Activated naive CD4-positive, alpha-beta T cell (primary cell): ENCODE results near the gene RPS6KA5.
"Not testable (repeated sequence)": the region's sequence is repeated elsewhere in the genome, so short reads cannot be mapped to it uniquely, and the experiment has no call there.

Source experiments
- DNase-seq, 4 experiments: peaks; one replicate each; lab custom pipeline; 2025; lab: John Stamatoyannopoulos, UW

The RPS6KA5 gene

DNA sequence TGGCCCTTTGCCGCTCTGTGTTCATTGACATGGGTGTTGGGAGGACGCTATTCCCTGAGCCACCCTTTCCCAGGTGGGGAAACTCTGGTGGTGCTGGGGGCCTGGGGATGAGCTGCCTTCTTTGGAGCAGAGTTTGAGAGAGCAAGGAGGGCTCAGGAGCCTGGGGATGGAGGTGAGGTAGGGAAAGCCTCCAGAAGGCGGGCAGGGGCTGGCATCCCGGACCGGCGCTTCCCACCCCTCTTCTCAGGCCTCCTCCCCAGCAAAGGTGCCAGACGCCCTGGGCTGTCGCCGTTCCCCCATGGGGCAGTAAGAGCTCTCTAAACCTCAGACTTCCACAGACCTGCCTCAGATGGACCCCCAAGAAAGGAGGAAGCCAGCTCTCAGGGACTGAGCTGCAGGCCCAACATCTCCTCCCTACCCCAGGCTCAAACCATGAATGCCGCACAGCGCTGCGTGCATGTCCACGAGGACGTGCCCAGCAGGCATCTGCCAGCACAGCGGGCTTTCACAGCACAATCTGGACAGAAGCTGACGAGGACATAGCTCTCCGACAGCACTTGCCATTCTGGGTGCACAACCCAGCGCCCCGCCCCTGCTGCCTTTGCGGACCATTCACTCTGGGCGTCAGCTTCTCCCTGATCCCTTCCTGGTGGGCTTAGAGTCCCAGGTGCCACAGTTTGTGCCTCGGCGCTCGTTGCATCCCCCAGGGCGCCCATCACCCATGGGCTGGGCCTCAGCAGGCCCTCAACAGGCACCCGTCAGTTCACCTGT lies 229.3 kb downstream of the RPS6KA5 start:
- DNase-seq, result no peak

GRCh38 chr14:90829677-90830076 lies 230.8 kb downstream of the RPS6KA5 start:
- DNase-seq, result no peak

DNA sequence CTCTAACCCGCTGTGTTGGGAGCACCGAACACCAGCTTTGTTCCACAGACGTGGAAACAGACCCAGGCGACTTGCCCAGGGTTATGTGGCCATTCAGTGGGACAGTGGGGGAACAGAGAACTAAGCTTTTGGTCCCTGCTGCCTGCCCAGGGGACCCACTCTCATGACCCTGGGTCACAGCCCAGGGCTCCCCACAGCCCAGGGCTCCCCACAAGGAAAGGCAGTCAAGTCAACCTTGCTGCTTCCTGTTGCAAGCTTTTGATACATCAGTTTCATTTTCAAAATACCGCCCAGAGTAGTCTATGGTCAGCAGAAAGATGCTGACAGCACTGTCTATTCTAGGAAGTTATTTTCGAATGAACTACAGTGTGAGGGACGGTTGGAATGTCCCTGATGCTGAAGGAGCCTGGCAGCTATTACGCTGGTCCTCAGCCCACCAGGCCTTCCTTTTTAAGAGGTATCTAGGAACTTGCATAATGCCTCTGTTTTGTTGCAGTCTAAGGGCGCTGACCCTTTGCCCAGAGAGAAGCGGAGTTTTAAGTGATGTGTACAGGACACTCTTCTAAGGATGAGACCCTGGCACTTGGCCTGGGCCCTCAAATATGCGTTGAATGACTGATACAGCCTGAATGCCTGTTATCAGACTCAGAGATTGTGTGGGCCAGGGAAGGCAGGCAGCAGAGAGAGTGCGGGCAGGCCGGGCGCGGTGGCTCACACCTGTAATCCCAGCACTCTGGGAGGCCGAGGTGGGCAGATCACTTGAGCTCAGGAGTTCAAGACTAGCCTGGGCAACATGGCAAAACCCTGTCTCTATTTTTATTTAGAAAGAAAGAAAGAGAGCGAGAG lies 231.6 kb downstream of the RPS6KA5 start:
- peak in 1 of 4 experiments; percentile 4 for DNase-seq

DNA sequence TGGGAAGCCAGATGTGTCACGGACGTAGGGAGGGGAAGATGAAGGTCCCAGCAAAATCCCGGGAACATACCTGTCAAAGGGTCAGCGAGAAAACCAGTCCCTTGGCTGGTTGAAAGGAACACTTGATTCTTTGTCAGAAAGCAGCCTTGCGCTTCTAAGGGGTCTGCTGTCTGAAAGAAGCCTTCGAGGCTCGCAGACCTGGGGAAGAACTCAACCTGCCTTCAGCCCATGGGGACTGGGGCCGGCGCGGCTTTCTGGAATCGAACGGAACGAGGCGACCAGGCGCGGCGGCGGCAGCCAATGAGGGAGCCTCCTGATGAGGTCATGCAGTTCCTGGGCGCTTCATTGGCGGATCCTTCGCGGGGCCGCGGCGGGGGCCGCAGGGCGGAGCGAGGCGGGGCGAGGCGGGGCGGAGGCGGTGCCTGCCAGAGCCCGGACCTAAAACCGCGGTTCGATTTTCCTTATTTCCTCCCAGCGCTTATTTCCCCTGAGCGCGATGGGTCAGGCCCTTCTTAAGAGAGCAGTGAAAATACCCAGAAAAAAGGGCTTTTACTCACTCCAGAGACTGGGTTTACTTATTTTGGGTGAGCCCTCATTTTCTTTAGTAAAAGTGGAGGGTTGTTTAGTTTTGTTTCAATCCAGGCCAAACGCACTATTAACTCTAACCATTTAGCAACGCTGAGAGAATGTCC lies 232.4 kb downstream of the RPS6KA5 start:
- peak; percentile 75 to 86 (median 76) for DNase-seq

DNA sequence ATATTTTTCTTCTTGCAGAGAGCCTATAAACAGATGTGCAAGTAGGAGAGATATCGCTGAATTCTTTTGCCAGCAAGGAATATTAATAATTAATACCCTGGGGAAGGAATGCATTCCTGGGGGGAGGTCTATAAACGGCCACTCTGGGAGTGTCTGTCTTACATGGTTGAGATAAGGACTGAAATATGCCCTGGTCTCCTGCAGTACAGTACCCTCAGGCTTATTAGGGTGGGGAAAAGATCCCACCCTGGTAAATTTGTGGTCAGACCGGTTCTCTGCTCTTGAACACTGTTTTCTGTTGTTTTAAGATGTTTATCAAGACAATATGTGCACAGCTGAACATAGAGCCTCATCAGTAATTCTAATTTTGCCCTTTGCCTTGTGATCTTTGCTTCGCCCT lies 236.9 kb downstream of the RPS6KA5 start:
- not testable (repeated sequence) for DNase-seq

- DNase-seq, result peak; percentile 7 to 31 (median 18)
Observed at GRCh38 chr14:90820958-90821357, 239.5 kb downstream of the RPS6KA5 start.

DNA sequence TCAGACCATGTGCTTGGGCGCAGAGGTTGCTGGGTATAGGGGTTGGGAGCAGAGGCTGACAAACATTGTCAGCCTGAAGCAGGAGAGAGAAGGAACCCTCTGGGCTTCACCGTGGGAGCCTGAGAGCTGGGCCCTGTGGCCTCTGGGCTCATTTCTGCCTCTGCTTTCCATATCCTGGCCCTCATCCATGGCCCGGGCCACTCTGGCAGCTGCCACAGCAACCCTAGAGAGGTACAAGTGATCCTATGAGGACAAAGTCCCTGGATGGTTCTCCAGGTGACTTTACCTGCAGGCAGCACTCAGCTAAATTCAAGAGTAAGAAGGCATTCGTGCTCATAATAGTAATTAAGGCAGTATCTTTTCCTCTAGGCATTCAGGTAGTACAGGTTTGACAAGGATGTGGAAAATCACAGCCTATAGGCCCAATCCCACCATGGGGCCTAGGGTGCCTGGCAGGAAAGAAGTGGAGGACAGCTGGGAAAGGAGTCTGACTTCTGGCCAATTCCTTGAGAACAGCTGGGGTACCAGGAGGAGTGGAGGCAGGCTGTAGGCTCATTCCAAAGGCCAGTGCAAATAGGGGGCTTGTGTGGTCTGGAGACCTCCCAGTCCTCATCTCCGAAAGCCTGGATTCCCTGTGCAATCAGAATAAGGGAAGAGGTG lies 240.6 kb downstream of the RPS6KA5 start:
- no peak for DNase-seq

DNA sequence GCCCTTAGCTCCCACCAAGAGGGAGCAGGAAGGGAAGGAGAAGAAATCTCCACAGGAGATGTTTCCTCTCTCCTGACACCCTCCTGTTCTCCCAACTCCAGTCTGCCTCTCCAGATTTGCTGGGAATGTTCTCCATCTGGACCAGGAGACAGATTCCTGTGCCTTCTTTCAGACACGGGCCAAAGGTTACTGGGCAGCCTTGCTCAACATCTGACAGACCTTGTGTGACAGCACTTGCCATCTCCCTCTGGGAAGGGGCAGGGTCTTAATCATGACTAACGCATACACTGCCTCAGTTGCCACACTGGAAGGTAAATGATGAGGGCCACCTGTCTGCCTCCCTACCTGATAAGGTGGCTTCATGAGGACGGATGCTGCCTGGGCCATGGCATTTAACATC lies 241.7 kb downstream of the RPS6KA5 start:
- no peak for DNase-seq

DNA sequence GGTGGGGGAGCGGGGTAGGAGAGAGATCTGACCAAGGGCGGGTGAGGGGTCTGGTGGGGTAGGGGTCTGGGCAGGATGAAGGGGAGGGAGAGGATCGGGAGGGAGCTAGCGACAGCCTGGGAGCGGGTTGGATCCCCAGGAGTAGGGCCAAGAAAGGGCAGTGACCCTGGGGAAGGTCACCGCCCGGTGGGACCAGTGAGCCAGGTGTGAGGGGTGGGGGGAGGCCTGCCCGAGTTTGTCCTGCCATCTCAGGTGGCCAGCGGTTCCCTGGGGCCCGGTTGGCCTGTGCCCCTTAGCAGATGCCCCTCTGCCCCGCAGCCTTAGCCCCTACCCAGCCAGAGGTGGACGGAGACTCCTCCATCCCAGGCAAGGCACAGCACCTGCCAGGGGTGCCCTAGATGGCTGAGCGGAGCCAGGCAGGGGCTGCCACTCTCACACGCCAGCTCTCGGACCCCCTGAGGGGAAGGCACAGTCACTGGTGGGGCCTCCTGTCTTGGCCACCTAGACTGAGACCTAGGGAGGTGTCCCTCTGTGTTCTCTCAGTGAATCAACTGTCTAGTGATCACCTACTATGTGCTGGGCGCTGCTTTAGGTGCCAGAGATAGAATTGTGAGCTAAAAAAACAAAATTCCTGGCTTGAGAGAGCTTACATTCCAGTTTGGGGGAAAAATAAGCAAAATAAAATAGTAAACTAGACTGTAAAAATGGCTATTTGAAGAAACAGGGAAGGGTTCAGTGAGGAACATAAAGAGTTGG lies 243.6 kb downstream of the RPS6KA5 start:
- DNase-seq, result no peak

GRCh38 chr14:90815822-90816662 lies 244.4 kb downstream of the RPS6KA5 start, which contains the start of gene TTC7B:
TTC7B (minus strand) TSS chr14:90816430; CDS start chr14:90816295, 135 bp downstream.
- peak in 1 of 4 experiments; percentile 9 for DNase-seq

DNA sequence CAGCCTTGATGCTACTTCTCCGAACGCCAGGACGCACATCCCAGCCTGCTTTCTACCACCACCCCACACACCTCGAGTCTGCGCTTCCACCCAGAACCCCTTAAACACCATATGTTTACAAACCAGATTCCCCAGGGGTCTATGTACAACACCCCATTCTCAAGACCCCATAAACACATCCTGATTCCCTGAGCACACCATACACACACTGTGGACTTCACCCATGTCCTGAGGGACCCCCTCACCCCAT lies 244.9 kb downstream of the RPS6KA5 start:
- DNase-seq, result no peak

DNA sequence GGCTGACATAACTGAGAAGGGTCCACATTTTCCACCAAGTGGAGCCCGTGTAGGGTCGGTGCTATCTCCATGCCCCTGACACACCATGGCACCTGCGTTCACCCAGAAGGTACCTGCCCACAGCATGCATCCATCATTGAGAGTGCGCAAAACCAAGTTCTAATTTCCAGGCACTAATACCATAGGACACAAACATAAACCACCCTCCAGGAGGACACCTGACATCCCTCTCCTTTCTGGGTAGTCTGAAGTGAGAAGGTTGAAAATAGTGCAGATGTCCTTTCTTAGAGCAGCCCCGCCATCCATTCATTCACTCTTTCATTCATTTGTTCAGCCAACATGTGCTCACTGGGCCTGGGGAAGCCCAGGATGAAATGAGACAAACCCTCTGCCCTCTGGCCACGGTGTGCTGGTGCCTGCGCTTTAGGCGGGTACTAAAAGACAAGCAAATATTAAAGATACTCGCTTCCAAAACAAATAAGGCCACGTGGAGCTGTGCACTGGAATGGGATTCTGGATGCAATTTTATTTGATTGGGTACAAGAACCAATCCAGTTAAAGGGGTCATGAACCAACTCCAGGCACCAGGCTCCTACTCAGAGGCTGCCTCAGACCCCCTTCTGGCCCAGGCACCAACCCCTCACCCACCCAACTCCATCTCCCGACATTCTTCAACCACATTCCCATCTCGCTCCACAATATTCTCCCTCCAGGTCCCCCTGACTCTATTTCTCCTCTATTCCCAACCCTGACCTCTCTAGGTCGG lies 245.5 kb downstream of the RPS6KA5 start:
- DNase-seq, result no peak

DNA sequence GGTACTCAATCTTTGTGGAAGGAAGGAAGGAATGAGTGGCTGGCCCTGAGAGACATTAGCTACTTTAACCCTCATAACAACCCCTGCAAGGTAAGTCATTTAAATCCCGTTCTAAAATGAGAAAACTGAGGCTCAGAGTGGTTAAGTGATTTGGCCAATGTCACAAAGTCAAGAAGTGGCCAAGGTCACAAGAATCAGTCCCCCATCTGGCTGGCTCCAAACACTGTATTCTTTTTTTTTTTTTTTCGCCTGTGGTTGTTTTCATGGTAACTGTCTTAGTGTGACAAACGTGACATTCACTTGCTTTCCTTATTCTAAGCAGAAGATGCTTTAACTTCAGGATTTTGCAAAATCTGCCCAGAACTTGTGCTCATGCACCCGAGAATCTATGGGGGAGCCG lies 247.0 kb downstream of the RPS6KA5 start:
- no peak for DNase-seq

GRCh38 chr14:90812109-90812508 lies 248.3 kb downstream of the RPS6KA5 start:
- DNase-seq, result no peak

- DNase-seq, result no peak
Observed at GRCh38 chr14:90811641-90812040, 248.8 kb downstream of the RPS6KA5 start.

GRCh38 chr14:90810806-90811205 lies 249.6 kb downstream of the RPS6KA5 start:
- DNase-seq, result no peak

GRCh38 chr14:90809530-90810312 lies 250.7 kb downstream of the RPS6KA5 start:
- no peak for DNase-seq

DNA sequence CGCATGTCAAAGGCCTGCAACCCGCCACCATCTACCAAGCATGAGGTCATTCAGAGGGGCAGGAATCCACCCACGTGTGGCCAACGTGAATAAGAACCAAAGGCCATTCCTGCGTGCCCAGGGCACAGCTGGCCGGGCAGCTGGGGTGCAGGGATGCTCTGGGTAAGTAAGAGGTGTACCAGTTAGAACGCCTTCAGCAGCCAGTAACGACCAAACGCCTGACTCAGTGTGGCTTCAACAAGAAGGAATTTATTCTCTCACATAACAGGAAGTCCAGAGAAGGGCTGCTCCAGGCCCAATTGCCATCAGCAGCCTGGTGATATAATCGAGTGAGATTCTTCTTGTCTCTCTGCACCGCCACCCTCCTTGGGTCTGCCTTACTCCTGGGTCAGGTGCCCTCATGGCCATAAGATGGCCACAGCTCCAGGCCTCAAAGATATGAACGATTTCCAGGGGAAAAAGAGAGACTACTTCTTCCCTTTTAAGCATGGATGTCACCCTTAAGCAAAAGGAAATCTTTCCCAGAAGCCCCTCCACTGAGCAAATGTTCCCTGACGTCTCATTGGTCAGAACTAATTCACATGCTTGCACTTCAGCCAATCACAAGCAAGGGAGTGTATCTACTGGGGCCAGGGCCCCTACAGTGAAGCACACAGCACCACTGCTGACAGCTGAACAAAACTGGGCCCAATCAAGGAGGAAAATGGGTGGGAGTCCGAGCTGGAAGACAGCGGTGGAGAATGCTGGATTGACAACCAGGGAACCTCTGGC lies 251.5 kb downstream of the RPS6KA5 start:
- no peak for DNase-seq
